ENCODE data around the gene PDIA4. TPM values are rescaled to one million over a fixed set of nuclear protein-coding genes. Genes with fewer than 3 reads are reported as not detected.

The PDIA4 gene
- total and polyA plus RNA-seq, 2 of the 8 experiments (the other 6 are each of a cell fraction or from before 2014, with no cell fraction given) = 119 to 303 TPM

DNA sequence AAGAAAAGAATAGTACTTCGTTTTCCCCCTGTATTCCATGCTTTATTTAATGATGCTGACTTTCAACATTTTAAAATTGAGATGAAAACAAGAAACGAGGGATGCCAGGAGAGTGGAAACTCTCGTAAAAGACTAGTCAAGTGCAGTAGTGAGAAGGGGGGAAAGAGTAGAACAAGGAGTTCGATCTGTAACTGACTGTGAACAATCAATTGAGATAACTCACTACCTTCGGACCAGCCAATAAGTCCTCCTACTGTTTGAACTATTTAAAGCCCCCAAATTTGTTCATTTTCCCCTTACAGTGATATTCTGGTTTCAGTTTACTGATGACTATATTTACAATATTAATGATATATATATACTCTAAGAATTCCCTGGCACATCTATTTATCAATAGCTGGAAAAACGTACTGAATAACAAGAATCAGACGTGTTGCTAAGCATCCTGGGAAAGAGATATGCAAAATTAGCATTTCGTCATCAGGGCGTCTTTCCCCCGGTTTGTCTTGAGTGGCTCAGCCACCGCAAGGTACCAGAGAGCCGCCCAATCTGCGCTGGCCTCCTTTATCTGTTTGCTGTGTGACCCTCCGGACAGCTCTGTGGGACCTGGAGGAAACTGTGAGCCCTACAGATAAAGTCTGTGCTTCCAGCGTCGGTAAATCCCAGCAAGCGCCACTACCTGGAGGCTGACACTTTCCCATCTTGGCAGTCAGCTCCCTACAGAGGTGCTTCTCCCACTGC, 41.1 kb downstream of the PDIA4 start:
- H3K56ac ChIP-seq (replicated peaks; ENCODE audit: insufficient read length, low read depth, low read length) = peak overlapping the region; percentile 59
- H2BK15ac ChIP-seq (ENCODE audit: low read length) = no peak overlapping the region
- H4K8ac ChIP-seq (ENCODE audit: extremely low read depth, insufficient read depth, low read length) = no peak overlapping the region
- peak overlapping the region; percentile 59 to 81 (median 70) for H3K4me3 ChIP-seq (ENCODE audit: extremely low read depth in 1 of 4, insufficient read depth in 2 of 4, low read depth in 3 of 4, low read length in 4 of 4)
- no peaks in the 10 kb centered on the region; a peak in 1 of 4 replicates for H3K9me3 ChIP-seq (ENCODE audit: insufficient read depth in 2 of 2, low read depth in 1 of 2, low read length in 1 of 2)
- POLR2A ChIA-PET (ENCODE audit: partially characterized antibody) = interaction anchor here (0.6 to 1.6 kb wide), 6 partner anchors 9 to 157 kb away, joined by 3 to 5 read pairs (median 4); no protein-coding TSS in a partner anchor
- 0 out of 2 replicates have a peak overlapping the region, but pooled peaks have one; percentile 11 for H3K18ac ChIP-seq (ENCODE audit: extremely low read depth, low read length)
- H3K27ac ChIP-seq (ENCODE audit: low read depth, low read length) = peak overlapping the region; percentile 58
- no peak overlapping the region for H3K4ac ChIP-seq (replicated peaks; ENCODE audit: insufficient read length, low read depth, low read length)
- no peak overlapping the region for H4K91ac ChIP-seq (replicated peaks; ENCODE audit: insufficient read length, low read length)
- no peak overlapping the region for H2BK12ac ChIP-seq (ENCODE audit: low read depth, low read length)
- H3K27me3 ChIP-seq (replicated peaks in 1 of 4; ENCODE audit: control insufficient read depth in 3 of 4, extremely low read depth in 1 of 4, insufficient read depth in 3 of 4, low read length in 3 of 4) = no peaks in the 10 kb centered on the region
- peaks cover 7% of the 10 kb centered on the region; the same call in 1 of the 2 replicates for H3K23me2 ChIP-seq (ENCODE audit: low read depth, low read length)
- no peaks in the 10 kb centered on the region for H4K20me1 ChIP-seq (replicated peaks in 1 of 2; ENCODE audit: control insufficient read depth in 1 of 2, insufficient read depth in 2 of 2, low read length in 2 of 2)
- CTCF ChIA-PET (ENCODE audit: partially characterized antibody) = interaction anchor here (1.2 to 1.5 kb wide), 3 partner anchors 12 to 85 kb away, joined by 3 to 14 read pairs (median 3); no protein-coding TSS in a partner anchor
- no peaks in the 10 kb centered on the region for H3K79me1 ChIP-seq (ENCODE audit: low read depth, low read length)
- H2AFZ ChIP-seq (ENCODE audit: low read length) = peak overlapping the region; percentile 82
- H3K4me1 ChIP-seq (replicated peaks in 1 of 4; ENCODE audit: control insufficient read depth in 3 of 4, insufficient read depth in 4 of 4, low read length in 3 of 4) = peaks cover 0 to 10% (median 4%) of the 10 kb centered on the region in 4 experiments; a peak in 5 of 7 replicates
- H2BK20ac ChIP-seq (ENCODE audit: low read length) = no peak overlapping the region
- H3K4me2 ChIP-seq (ENCODE audit: insufficient read depth in 1 of 2, low read depth in 2 of 2, low read length in 2 of 2) = peak overlapping the region; percentile 86 to 90
- peak overlapping the region; percentile 89 for H4K5ac ChIP-seq (ENCODE audit: insufficient read length, low read depth, low read length)
- H3K9ac ChIP-seq (replicated peaks in 1 of 4; ENCODE audit: extremely low read depth in 1 of 4, low read depth in 3 of 4, low read length in 3 of 4) = peak overlapping the region in 3 of 4 experiments; percentile 14 to 68 (median 46); a peak in 5 of 7 replicates
- H3K79me2 ChIP-seq (ENCODE audit: control insufficient read depth in 1 of 2, insufficient read depth in 2 of 2, low read length in 2 of 2) = no peaks in the 10 kb centered on the region
- peak; percentile 19 for FAIRE-seq
- no peak overlapping the region for H2AK5ac ChIP-seq (ENCODE audit: low read depth, low read length)
- WGBS, 2 experiments (ENCODE audit: extremely low coverage in 1 of 2, insufficient coverage in 1 of 2, insufficient read length in 1 of 2, insufficient replicate concordance in 2 of 2, low coverage in 1 of 2, low lambda C conversion rate in 2 of 2, missing lambda C conversion rate in 1 of 2) = 6% methylated on average over 17 of the region's 17 CpGs; no CpG with 5 or more reads in 1 of the 2 experiments
- H3K23ac ChIP-seq (ENCODE audit: insufficient read length) = no peak overlapping the region
- 0 out of 2 replicates have a peak overlapping the region, but pooled peaks have one; percentile 3 for H2BK5ac ChIP-seq (ENCODE audit: low read depth, low read length)
- no peak overlapping the region for H3K14ac ChIP-seq (ENCODE audit: insufficient read length)
- peak; percentile 81 to 90 for DNase-seq (ENCODE audit: low read depth in 1 of 2, low spot score in 2 of 2)
- no peak overlapping the region for H2BK120ac ChIP-seq (replicated peaks; ENCODE audit: low read depth, low read length)
- H3K36me3 ChIP-seq (ENCODE audit: control insufficient read depth in 2 of 4, insufficient read depth in 4 of 4, low read length in 3 of 4) = no peaks in the 10 kb centered on the region
- no peak for TF ChIP-seq SAP30 (IDR thresholded peaks at IDR 0.05; ENCODE audit: insufficient read depth, insufficient replicate concordance, low read length)
- TF ChIP-seq, protein P1, sequence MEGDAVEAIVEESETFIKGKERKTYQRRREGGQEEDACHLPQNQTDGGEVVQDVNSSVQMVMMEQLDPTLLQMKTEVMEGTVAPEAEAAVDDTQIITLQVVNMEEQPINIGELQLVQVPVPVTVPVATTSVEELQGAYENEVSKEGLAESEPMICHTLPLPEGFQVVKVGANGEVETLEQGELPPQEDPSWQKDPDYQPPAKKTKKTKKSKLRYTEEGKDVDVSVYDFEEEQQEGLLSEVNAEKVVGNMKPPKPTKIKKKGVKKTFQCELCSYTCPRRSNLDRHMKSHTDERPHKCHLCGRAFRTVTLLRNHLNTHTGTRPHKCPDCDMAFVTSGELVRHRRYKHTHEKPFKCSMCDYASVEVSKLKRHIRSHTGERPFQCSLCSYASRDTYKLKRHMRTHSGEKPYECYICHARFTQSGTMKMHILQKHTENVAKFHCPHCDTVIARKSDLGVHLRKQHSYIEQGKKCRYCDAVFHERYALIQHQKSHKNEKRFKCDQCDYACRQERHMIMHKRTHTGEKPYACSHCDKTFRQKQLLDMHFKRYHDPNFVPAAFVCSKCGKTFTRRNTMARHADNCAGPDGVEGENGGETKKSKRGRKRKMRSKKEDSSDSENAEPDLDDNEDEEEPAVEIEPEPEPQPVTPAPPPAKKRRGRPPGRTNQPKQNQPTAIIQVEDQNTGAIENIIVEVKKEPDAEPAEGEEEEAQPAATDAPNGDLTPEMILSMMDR (IDR thresholded peaks at IDR 0.05; ENCODE audit: control extremely low read depth in 1 of 3, insufficient read depth in 1 of 3, low read depth in 1 of 3, low read length in 3 of 3) = no peak
- TF ChIP-seq, protein P2, sequence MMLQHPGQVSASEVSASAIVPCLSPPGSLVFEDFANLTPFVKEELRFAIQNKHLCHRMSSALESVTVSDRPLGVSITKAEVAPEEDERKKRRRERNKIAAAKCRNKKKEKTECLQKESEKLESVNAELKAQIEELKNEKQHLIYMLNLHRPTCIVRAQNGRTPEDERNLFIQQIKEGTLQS (IDR thresholded peaks at IDR 0.05; ENCODE audit: insufficient read depth, low read depth, low read length) = no peak
- TF ChIP-seq BRCA1 (IDR thresholded peaks at IDR 0.05; ENCODE audit: low read depth, low read length) = no peak
- TF ChIP-seq GABPA (IDR thresholded peaks at IDR 0.05; ENCODE audit: borderline replicate concordance, insufficient read depth, low read length) = no peak
- TF ChIP-seq TEAD4 (IDR thresholded peaks at IDR 0.05; ENCODE audit: low read depth, low read length) = no peak
- TF ChIP-seq BACH1 (IDR thresholded peaks at IDR 0.05; ENCODE audit: low read length) = no peak
- TF ChIP-seq RBBP5 (IDR thresholded peaks at IDR 0.05; ENCODE audit: borderline replicate concordance, low read depth, low read length) = no peak
